ENCODE data around the gene HNRNPLL.

DNA sequence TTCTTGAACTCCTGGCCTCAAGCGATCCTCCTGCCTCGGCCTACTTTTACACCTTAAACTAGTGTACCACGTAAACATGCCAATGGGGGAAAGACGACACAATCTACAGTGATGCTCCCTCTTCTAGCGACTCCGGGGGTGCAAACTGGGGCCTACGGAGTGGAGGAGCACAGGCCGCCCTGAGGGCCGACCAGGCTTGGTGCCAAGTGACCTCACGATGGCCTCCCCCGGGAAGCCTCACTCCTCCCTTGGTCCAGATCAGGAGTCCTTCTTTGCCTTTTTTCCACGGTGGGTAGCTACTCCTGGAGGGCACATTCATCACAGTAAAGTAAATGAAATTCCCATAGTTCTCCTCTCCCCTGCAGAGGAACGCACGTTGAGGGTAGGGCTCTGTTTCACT, 73.5 kb downstream of the HNRNPLL start:
- TF ChIP-seq, protein P1, sequence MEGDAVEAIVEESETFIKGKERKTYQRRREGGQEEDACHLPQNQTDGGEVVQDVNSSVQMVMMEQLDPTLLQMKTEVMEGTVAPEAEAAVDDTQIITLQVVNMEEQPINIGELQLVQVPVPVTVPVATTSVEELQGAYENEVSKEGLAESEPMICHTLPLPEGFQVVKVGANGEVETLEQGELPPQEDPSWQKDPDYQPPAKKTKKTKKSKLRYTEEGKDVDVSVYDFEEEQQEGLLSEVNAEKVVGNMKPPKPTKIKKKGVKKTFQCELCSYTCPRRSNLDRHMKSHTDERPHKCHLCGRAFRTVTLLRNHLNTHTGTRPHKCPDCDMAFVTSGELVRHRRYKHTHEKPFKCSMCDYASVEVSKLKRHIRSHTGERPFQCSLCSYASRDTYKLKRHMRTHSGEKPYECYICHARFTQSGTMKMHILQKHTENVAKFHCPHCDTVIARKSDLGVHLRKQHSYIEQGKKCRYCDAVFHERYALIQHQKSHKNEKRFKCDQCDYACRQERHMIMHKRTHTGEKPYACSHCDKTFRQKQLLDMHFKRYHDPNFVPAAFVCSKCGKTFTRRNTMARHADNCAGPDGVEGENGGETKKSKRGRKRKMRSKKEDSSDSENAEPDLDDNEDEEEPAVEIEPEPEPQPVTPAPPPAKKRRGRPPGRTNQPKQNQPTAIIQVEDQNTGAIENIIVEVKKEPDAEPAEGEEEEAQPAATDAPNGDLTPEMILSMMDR (conservative IDR thresholded peaks at IDR 0.05; ENCODE audit: low read depth in 2 of 2): no peak
- TF ChIP-seq EZH2 (IDR thresholded peaks at IDR 0.05; ENCODE audit: low read depth, unreplicated experiment) (no peak), POLR2AphosphoS5 (IDR thresholded peaks at IDR 0.05; ENCODE audit: low read depth) (no peak), CREB1 (CRISPR knock-in tag; IDR thresholded peaks at IDR 0.05; ENCODE audit: low read depth) (no peak)
